C4-2B (cell line): ENCODE data around the gene NBAS.

ENCODE experiments used
- H3K27ac ChIP-seq: fragments of 450-650 bp; 2 replicates; pipeline ENCODE4 v1.5.1; 2017
- ZFX ChIP-seq: fragments of 450-650 bp; IDR thresholded peaks from 2 replicates; pipeline ENCODE4 v1.6.1; 2017
- TF ChIP-seq, protein P1 (sequence below): fragments of 450-650 bp; conservative IDR thresholded peaks from 2 replicates; pipeline ENCODE4 v1.5.1; 2017; ENCODE audit warnings: mild to moderate bottlenecking

Gene NBAS

GRCh38 chr2:15480552-15480951, 80.6 kb downstream of the NBAS start:
- TF ChIP-seq ZFX: no peak
- TF ChIP-seq, protein P1, sequence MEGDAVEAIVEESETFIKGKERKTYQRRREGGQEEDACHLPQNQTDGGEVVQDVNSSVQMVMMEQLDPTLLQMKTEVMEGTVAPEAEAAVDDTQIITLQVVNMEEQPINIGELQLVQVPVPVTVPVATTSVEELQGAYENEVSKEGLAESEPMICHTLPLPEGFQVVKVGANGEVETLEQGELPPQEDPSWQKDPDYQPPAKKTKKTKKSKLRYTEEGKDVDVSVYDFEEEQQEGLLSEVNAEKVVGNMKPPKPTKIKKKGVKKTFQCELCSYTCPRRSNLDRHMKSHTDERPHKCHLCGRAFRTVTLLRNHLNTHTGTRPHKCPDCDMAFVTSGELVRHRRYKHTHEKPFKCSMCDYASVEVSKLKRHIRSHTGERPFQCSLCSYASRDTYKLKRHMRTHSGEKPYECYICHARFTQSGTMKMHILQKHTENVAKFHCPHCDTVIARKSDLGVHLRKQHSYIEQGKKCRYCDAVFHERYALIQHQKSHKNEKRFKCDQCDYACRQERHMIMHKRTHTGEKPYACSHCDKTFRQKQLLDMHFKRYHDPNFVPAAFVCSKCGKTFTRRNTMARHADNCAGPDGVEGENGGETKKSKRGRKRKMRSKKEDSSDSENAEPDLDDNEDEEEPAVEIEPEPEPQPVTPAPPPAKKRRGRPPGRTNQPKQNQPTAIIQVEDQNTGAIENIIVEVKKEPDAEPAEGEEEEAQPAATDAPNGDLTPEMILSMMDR: no peak
- no peak overlapping the region for H3K27ac ChIP-seq

DNA sequence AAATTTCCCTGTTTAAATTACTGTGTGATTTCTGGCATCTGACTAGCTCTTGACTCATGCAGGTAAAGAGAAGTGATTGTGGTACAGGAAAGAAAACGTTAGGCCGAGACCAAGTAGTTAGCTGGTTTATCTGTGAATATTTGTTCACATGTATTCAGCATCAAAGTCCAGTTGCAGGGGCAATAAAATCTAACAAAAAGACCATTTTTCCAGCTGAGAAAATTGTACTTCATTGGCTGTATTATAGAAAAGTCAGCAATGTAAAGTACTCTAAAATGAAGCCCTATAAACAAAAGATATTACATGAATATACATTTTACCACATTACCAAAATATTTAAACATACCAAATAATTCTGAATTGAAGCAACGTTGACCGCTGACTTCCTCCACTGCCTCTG, 88.3 kb downstream of the NBAS start:
- no peak overlapping the region for H3K27ac ChIP-seq
- TF ChIP-seq, protein P1: no peak
- TF ChIP-seq ZFX: no peak

DNA sequence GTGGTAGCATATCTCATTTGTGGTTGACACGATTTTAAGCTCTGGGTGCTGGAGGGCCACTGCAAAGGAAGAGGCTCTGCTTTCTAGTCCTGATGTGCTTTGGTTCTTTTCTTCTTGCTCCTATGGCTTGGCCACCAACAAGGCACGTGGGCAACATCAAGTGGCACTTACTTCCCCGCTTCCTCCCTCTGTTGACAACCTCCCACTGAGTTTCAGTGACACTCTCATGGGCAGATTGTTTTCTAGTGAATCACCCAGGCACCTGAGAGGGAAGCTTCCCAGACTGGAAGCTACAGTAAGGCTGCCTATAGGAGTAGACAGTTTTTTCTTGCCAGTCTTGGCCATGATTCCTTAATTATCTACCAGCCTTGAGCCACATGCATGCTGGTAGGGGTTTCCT, 89.0 kb downstream of the NBAS start:
- TF ChIP-seq, protein P1: no peak
- no peak for TF ChIP-seq ZFX
- no peak overlapping the region for H3K27ac ChIP-seq

GRCh38 chr2:15471606-15472005, 89.5 kb downstream of the NBAS start:
- TF ChIP-seq, protein P1: no peak
- TF ChIP-seq ZFX: no peak
- no peak overlapping the region for H3K27ac ChIP-seq

DNA sequence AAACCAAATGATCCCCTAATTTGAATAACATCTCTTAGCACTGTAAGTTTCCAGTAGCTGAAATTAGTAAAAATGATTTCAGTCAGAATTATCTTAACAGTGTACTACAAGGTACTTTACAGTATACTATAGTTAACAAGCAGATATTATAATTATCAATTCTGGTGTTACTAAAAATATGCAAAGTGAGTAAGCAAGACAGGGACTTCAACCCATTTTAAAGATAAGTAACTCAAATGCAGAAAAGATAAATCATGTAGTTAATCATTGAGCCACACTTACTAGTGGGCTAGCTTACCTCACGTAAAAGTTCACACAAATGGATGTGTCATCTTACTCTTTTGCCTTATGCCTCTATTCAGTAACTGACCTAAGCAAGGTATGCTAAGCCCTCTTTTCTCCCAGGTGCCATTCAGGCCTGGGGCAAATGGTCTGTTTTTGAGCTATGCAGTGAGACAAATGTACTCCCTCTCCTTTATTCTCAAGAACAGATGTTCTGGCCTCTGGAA, 101.0 kb downstream of the NBAS start:
- TF ChIP-seq ZFX: no peak
- no peak overlapping the region for H3K27ac ChIP-seq

- H3K27ac ChIP-seq: no peak overlapping the region
- TF ChIP-seq ZFX: no peak
Observed at GRCh38 chr2:15458277-15458676, 102.9 kb downstream of the NBAS start.

DNA sequence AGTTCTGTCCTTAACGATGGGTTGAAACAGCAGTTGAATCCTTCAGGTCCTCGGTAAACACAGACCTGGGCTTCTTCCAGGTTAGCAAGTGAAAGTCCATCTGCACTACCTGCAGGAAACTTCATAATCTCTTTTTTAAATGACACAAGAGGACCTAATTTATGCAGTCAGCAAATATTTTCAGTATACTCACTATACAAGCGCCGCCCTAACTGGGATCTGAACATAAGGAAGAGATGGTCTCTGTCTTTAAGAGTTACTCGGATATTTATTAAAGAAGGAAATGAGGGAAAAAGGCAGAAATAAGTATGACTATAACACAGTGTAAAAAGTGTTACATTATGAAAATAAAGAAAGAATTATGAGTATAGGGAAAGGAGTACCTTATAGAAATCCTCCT, 103.3 kb downstream of the NBAS start:
- TF ChIP-seq, protein P1: no peak
- no peak for TF ChIP-seq ZFX

DNA sequence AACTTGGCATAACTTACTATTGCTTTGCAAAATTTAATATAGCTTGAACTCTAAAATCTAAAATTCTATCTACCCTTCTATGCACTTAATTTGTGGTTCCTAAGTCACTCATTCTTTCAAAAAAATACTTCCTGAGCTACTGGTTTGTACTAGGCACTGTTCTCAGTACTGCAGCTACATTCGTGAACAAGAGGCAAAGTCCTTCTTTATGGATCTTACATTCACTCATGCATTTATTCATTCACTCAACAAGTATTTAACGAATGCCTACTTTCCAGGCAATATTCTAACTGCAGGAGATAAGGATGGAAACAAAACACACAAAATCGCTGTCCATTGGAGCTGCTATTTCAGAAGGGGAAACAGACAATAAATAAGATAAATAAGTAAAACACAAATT, 104.8 kb downstream of the NBAS start:
- H3K27ac ChIP-seq: no peak overlapping the region
- no peak for TF ChIP-seq ZFX
- TF ChIP-seq, protein P1: no peak

More for the DNA sequence above, 103.3 kb downstream of the NBAS start:
- no peak overlapping the region for H3K27ac ChIP-seq

DNA sequence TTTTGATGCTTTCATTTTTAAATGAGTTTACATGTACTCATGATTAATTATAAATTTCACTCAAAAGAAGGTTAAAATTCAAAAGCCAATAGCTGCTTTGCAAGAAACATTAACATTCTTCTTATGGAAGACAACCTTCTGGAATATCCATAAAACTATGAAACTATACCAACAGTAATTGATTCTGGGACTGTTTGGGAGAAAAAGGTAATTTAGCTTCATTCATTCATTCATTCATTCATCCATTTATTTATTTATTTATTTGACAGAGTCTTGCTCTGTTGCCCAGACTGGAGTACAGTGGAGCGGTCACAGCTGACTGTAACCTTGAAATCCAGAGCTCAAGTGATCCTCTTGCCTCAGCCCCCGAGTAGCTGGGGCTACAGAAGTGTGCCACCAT, 110.3 kb downstream of the NBAS start:
- H3K27ac ChIP-seq: no peak overlapping the region
- TF ChIP-seq, protein P1: no peak
- TF ChIP-seq ZFX: no peak
